ENCODE measurements around the gene LKAAEAR1.

Gene LKAAEAR1

DNA sequence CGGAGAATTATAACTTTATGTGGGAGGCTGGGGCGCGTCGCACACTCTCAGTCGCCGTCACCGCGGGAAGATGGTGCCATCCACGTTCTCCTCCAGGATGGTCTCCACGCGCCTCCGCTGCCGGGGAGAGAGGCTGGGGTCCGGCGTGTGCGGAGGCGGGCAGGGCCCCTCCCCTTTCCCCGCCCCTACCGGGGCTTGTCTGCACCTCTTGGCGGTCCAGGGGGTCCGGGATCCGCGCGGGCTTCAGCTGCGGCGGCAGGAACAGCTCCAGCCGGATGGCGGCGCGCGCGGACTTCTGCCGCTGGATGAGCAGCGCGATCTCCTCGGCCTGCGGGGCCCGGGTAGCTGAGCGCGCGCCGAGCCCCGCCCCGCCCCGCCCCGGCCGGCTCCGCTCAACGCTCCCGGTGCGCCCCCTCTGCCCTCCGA lies 807 bp downstream of the LKAAEAR1 start:
- TF ChIP-seq, protein P1, sequence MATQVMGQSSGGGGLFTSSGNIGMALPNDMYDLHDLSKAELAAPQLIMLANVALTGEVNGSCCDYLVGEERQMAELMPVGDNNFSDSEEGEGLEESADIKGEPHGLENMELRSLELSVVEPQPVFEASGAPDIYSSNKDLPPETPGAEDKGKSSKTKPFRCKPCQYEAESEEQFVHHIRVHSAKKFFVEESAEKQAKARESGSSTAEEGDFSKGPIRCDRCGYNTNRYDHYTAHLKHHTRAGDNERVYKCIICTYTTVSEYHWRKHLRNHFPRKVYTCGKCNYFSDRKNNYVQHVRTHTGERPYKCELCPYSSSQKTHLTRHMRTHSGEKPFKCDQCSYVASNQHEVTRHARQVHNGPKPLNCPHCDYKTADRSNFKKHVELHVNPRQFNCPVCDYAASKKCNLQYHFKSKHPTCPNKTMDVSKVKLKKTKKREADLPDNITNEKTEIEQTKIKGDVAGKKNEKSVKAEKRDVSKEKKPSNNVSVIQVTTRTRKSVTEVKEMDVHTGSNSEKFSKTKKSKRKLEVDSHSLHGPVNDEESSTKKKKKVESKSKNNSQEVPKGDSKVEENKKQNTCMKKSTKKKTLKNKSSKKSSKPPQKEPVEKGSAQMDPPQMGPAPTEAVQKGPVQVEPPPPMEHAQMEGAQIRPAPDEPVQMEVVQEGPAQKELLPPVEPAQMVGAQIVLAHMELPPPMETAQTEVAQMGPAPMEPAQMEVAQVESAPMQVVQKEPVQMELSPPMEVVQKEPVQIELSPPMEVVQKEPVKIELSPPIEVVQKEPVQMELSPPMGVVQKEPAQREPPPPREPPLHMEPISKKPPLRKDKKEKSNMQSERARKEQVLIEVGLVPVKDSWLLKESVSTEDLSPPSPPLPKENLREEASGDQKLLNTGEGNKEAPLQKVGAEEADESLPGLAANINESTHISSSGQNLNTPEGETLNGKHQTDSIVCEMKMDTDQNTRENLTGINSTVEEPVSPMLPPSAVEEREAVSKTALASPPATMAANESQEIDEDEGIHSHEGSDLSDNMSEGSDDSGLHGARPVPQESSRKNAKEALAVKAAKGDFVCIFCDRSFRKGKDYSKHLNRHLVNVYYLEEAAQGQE (IDR thresholded peaks at IDR 0.05; ENCODE audit: insufficient read depth in 1 of 2, low read depth in 2 of 2, low read length in 2 of 2), result no peak
- peak; percentile 43 for TF ChIP-seq FOXP2 (optimal IDR thresholded peaks at IDR 0.05; ENCODE audit: borderline replicate concordance, extremely low read depth, extremely low read length, insufficient read depth)

DNA sequence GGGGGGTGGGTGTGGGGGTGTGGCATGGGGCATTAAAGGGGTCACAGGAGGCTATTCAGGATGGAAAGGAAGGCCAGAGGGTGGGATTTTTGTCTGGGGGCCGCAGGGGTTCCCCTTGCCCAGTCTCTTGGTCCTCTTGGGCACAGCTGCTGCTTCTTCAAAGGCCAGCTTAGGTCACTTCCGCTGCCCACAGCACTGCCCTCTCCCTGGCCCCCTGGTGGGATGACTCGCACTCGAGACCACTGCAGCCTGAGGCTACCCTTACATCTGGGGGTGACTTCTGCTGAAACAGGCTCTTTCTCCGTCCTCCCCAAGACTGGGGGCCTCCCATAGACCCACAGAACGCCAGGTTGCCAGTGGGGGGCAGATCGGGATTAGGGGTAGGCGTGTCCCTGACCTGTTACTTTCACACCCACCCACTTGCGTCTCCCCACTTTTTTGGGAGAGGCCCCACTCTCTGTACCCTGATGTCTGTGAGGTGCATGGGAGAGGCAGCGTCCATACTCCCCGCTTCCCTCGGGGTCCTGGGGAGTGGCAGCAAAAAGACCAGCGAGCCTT lies 1.3 kb downstream of the LKAAEAR1 start:
- TF ChIP-seq, protein P1 (IDR thresholded peaks at IDR 0.05; ENCODE audit: insufficient read depth in 1 of 2, low read depth in 2 of 2, low read length in 2 of 2), result no peak
- no peak for TF ChIP-seq FOXP2 (optimal IDR thresholded peaks at IDR 0.05; ENCODE audit: borderline replicate concordance, extremely low read depth, extremely low read length, insufficient read depth)
- TF ChIP-seq TAF1 (IDR thresholded peaks at IDR 0.05; ENCODE audit: borderline replicate concordance, insufficient read depth, low read length), result no peak
- no peak for TF ChIP-seq SIN3A (IDR thresholded peaks at IDR 0.05; ENCODE audit: borderline replicate concordance, insufficient read depth, low read length)
- TF ChIP-seq POLR2AphosphoS5 (IDR thresholded peaks at IDR 0.05; ENCODE audit: low read depth, low read length), result no peak

DNA sequence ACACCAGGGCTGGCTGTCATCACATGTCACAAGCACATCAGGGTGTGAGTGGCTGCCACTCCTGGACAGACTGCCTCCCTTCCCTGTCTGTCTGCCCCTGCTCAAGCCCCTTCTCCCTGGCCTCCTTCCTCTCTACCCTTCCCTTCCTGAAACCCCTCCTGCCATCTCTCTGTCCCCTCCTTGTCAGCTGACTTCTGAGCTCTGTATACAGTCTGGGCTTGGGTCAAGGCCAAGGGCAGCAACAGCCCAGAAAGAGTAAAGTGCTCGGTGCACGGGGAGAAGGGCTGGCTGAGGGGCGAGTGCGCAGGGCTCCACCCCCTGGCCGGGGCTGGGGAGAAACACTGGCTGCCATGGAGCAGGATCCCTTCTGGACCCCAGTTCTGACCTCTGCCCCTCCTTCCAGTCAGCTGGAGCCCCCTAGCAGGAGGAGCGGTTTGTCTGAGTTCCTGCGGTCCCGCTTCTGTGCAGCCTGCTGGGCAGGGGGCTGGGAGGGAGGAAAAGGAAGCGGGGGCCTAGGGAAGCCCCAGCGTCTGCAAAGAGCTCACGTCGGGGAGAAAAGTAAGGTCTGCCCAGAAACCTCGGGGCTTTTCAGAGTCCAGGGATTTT lies 2.0 kb downstream of the LKAAEAR1 start:
- TF ChIP-seq, protein P1 (IDR thresholded peaks at IDR 0.05; ENCODE audit: insufficient read depth in 1 of 2, low read depth in 2 of 2, low read length in 2 of 2), result no peak
- TF ChIP-seq POLR2AphosphoS5 (IDR thresholded peaks at IDR 0.05; ENCODE audit: low read depth, low read length), result no peak
- TF ChIP-seq SIN3A (IDR thresholded peaks at IDR 0.05; ENCODE audit: borderline replicate concordance, insufficient read depth, low read length), result no peak
- no peak for TF ChIP-seq FOXP2 (optimal IDR thresholded peaks at IDR 0.05; ENCODE audit: borderline replicate concordance, extremely low read depth, extremely low read length, insufficient read depth)
- TF ChIP-seq TAF1 (IDR thresholded peaks at IDR 0.05; ENCODE audit: borderline replicate concordance, insufficient read depth, low read length), result no peak

DNA sequence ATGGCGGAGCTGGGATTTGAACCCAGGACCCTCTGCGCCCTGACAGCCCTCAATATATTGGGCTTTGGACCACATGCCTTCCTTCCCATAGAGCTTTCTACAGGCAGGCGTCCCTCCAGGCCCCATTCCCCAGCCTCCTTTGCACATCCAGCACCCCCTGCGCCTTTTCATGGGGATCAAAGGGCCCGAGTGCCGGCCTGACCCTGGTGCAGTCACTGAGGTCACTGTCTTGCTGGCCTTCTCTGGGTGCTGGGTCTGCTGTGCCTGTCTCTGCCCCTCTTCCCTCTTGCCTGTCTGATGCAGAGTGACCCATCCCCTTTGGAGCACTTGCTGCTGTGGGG lies 2.6 kb downstream of the LKAAEAR1 start:
- TF ChIP-seq FOXP2 (optimal IDR thresholded peaks at IDR 0.05; ENCODE audit: borderline replicate concordance, extremely low read depth, extremely low read length, insufficient read depth), result no peak
- TF ChIP-seq TAF1 (IDR thresholded peaks at IDR 0.05; ENCODE audit: borderline replicate concordance, insufficient read depth, low read length), result no peak
- TF ChIP-seq POLR2AphosphoS5 (IDR thresholded peaks at IDR 0.05; ENCODE audit: low read depth, low read length), result no peak
- no peak for TF ChIP-seq SIN3A (IDR thresholded peaks at IDR 0.05; ENCODE audit: borderline replicate concordance, insufficient read depth, low read length)
- TF ChIP-seq, protein P1 (IDR thresholded peaks at IDR 0.05; ENCODE audit: insufficient read depth in 1 of 2, low read depth in 2 of 2, low read length in 2 of 2), result no peak

Data from PFSK-1 (cell line).